GM12873 (cell line): Measurements from ENCODE around the gene ESRRG.

Experiments
- CTCF ChIP-seq: IDR thresholded peaks from 2 replicates; pipeline ENCODE4 v1.5.1; 2012; ENCODE audit warnings: low read depth, mild to moderate bottlenecking, moderate library complexity, low read length, control low read depth; ENCODE audit not compliant: insufficient read depth; ENCODE audit errors: missing control alignments

The ESRRG gene

GRCh38 chr1:216458812-216459211 lies 264.4 kb downstream of the ESRRG start:
- TF ChIP-seq CTCF = no peak

DNA sequence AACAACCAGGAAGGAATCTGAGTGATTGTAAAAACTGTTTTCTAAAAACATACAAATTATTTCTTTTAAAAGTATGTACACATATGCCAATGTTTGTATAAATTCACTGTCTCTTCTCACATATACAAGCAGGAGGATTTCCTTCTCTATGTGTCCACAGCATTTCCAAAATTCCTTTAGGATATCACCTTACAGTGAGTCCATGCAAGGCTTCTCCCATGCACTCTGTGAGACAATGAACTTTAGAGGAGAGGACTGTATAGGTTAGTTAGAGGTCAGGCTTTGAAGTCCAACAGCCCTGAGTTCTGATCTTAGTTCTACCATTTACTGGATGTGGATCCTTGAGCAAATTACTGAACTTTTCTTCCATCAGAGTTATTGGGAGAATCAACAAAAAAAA lies 265.9 kb downstream of the ESRRG start:
- TF ChIP-seq CTCF = no peak

DNA sequence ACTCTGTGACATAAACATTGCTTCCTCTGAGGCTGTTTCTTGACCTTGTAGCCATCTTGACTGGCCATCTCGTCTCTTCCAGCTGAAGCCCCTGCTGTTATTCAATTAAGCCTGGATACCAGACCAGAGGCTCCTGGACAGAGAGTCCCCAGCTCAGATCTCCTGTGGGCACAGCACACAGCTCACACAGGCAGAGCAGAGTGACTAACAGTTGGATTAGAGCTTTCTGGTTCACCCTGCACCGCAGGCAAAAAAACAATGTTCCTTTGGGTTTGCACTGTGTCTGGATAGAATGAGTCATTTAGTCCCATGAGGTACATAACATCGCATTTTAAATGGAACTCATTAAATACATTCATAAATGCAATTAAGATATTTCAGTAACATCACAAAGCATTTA lies 266.5 kb downstream of the ESRRG start:
- TF ChIP-seq CTCF = no peak

DNA sequence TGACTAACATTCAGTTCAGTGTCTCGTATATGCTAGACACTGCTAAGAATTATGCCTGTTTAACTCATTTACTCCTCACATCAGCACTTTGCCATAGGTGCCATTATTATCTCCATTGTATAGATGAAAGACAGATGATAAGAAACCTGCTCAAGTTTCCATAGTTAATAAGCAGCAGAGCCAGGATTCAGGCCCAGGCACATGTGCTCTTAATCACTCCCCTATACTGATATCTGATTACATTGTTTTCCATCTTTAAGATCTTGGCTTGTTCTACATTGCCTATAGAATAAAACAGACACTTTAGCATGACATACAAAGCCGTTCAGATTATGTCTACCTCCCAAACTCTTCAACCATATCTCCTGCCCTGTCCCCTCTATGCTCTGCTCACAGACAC lies 269.5 kb downstream of the ESRRG start:
- TF ChIP-seq CTCF = no peak
